ENCODE results near the gene ITPR2.
"Not testable (repeated sequence)": the region's sequence is repeated elsewhere in the genome, so short reads cannot be mapped to it uniquely, and the experiment has no call there.

Gene ITPR2

GRCh38 chr12:26317942-26318575, 514.9 kb downstream of the ITPR2 start:
- no peak for DNase-seq (ENCODE audit: extremely low spot score)
- CTCF ChIA-PET: interaction anchor here (0.8 to 3.0 kb wide), 8 partner anchors 11 to 29 kb away, joined by 3 to 11 read pairs (median 4); no protein-coding TSS in a partner anchor
- no peak for TF ChIP-seq CTCF (IDR thresholded peaks at IDR 0.05; ENCODE audit: control extremely low read depth, extremely low read depth, low read depth, missing control alignments)
- POLR2A ChIA-PET: no interaction called here

GRCh38 chr12:26314103-26314502, 518.9 kb downstream of the ITPR2 start:
- POLR2A ChIA-PET; DNase-seq (ENCODE audit: extremely low spot score): not testable (repeated sequence)
- CTCF ChIA-PET: interaction anchor here (0.8 to 1.8 kb wide), 4 partner anchors 9 to 186 kb away, joined by 3 to 6 read pairs (median 4); no protein-coding TSS in a partner anchor

- CTCF ChIA-PET: interaction anchor here (1.1 kb wide), 1 partner anchor 19 kb away, joined by 3 read pairs; no protein-coding TSS in a partner anchor
- DNase-seq (ENCODE audit: extremely low spot score); POLR2A ChIA-PET: not testable (repeated sequence)
These were observed 522.5 kb downstream of the ITPR2 start for GRCh38 chr12:26310489-26310888.

GRCh38 chr12:26309634-26310033, 523.4 kb downstream of the ITPR2 start:
- POLR2A ChIA-PET: no interaction called here
- TF ChIP-seq CTCF (IDR thresholded peaks at IDR 0.05; ENCODE audit: control extremely low read depth, extremely low read depth, low read depth, missing control alignments): no peak
- CTCF ChIA-PET: no interaction called here
- no peak for DNase-seq (ENCODE audit: extremely low spot score)

GRCh38 chr12:26304273-26304672, 528.7 kb downstream of the ITPR2 start:
- CTCF ChIA-PET: interaction anchor here (1.1 to 1.4 kb wide), 4 partner anchors 10 to 33 kb away, joined by 3 to 7 read pairs (median 4); no protein-coding TSS in a partner anchor
- POLR2A ChIA-PET: no interaction called here
- no peak for DNase-seq (ENCODE audit: extremely low spot score)
- TF ChIP-seq CTCF (IDR thresholded peaks at IDR 0.05; ENCODE audit: control extremely low read depth, extremely low read depth, low read depth, missing control alignments): no peak

- POLR2A ChIA-PET: no interaction called here
- CTCF ChIA-PET: interaction anchor here (1.3 to 1.6 kb wide), 2 partner anchors 32 to 34 kb away, joined by 3 read pairs; no protein-coding TSS in a partner anchor
- DNase-seq (ENCODE audit: extremely low spot score): no peak
These were observed 529.6 kb downstream of the ITPR2 start for GRCh38 chr12:26303418-26303817.

GRCh38 chr12:26302776-26303175, 530.2 kb downstream of the ITPR2 start:
- ChIA-PET CTCF (interaction anchor here (1.6 kb wide), 1 partner anchor 33 kb away, joined by 3 read pairs; no protein-coding TSS in a partner anchor), POLR2A (no interaction called here)
- no peak for DNase-seq (ENCODE audit: extremely low spot score)
- no peak for TF ChIP-seq CTCF (IDR thresholded peaks at IDR 0.05; ENCODE audit: control extremely low read depth, extremely low read depth, low read depth, missing control alignments)

More at GRCh38 chr12:26303418-26303817, 529.6 kb downstream of the ITPR2 start:
- no peak for TF ChIP-seq CTCF (IDR thresholded peaks at IDR 0.05; ENCODE audit: control extremely low read depth, extremely low read depth, low read depth, missing control alignments)

Measured in GM10248 (cell line).